SW480 (cell line): ENCODE results near the gene PER2.
A peak's percentile ranks its signal among the peaks of the same experiment; 100 is the strongest.

Source experiments
- DNase-seq: peaks from one replicate; pipeline ENCODE4 v3.0.0-alpha.2; 2016; ENCODE audit warnings: low spot score

Gene PER2

DNA sequence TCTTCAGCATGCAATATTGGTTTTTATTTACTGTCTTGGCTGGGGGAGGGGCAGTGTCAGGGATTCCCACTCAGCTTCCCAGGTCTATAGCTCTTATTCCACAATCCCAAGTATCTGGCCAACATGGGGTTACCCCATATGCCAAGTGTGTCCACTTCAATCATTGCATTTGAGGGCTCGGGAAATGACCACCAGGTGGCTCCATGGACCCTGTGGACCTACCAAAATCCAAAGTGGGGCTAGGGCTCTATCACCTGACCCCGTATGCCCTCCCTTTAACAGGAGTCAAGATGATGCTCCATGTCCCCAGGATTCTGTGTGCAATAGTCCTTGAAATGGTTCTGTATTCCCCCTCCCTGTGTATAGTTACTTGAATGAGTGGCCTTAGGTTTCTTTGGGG is 19.8 kb upstream of the PER2 start:
- no peak for DNase-seq

DNA sequence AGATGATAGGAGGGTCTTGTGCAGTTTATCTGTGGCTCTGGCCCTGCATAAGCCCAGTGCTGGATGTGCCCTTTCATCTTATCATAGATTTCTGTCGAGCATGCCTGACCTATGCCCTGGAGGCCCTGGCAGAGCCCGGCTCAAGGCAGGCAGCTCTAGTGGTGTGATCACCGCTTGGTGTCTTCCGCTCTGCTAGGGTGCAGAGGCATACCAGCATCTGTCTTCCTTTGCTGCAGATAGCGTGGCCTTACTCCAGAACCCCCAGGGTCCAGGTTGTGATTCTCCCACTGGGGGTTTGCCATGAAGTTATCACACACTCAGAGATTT is 18.2 kb upstream of the PER2 start:
- no peak for DNase-seq

DNA sequence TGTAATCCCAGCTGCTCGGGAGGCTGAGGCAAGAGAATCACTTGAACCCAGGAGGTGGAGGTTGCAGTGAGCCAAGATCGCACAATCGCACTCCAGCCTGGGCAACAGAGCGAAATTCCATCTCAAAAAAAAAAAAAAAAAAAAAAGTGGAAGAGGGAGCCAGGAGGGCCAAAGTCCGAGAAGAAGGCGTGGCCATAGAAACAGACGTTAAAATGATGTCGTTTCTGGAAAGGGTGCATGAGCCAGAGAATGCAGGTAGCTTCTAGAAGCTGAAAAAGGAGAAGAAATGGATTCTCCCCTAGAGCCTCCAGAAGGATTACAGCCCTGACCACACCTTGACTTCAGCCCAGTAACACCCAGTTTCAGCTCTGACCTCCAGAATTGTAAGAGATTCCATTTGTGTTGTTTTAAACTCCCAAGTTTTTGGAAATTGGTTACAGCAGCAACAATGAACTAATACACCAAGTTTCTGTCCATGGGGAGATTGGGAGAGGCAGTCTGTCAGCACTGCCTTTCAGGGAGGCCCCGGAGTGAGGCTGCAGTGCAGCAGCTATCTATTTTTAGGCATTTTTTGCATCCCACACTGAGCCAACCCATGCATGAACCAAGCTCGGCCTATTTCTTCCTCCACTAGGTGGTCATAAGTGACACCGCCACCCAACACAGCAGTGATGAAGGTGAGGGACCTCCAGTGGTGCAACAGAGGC is 17.7 kb upstream of the PER2 start:
- DNase-seq, result no peak

DNA sequence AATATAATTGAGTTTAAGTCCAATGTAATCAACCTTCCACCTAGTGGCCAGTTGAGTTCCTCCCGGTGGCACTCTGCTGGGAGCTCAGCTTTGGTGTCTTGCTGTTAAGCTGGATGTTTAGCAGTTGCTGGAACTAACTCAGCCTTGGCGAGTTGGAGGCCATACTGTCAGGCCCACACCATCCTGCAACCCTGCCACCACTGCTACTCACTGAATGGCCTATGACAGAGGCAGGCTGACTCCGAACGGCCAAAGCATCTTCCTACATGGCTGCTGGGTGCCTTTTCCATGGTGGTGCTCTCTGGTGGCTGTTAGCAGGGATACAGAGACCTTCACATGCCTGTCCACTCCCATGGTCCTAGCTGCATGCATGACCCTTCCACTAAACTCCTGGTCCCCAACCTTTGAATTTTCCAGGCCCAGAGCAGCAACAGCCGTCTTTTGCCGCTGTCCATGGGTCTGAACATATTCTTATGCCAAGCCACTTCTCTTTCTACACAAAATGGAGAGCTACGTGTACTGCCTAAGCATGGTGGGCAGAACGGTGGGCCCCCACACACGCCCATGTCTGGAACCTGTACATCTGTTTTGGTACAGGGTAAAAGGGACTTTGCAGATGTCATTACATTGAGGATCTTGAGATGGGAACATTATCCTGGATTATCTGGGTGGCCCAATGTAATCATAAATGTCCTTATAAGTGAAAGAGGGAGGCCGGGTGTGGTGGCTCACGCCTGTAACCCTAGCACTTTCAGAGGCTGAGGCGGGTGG is 16.9 kb upstream of the PER2 start:
- DNase-seq, result no peak

DNA sequence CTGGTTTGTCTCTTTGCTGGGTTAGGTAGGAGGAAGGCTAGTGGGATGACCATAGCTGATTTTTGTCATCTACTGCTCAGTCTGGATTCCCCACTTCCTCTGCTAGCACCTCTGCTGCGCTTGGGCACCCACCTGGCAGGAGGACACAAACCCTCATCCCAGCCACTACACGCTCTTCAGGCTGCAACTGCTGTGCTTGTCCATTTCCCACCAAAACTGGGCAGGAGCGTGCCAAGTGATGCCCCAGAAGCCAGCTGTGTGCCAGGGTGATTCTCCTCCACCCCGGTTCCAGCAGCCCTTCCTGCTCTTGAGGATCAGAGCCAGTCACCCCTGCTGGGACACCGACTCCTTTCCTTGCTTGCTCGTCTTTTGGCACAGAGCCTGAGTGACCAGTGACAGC is 15.7 kb upstream of the PER2 start:
- no peak for DNase-seq

DNA sequence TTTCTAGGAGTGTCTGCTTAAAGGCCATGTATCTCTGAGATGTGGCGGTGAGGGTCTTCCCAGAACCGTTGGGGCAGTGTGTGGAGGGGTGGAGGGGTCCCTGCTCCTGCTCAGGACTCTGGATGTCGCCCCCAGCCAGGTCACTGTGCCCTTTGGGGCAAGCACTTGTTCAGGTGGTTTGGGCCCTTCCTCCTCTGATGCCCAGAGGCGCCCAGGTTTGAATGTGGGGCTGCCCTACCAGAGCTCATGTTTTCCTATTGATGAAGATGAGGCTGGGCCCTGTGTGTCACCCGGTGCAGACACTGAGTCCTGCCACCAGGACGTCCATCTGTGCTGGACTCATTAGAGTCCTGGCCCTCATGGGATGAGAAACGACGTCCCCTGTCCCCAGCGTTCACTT is 14.3 kb upstream of the PER2 start:
- no peak for DNase-seq

DNA sequence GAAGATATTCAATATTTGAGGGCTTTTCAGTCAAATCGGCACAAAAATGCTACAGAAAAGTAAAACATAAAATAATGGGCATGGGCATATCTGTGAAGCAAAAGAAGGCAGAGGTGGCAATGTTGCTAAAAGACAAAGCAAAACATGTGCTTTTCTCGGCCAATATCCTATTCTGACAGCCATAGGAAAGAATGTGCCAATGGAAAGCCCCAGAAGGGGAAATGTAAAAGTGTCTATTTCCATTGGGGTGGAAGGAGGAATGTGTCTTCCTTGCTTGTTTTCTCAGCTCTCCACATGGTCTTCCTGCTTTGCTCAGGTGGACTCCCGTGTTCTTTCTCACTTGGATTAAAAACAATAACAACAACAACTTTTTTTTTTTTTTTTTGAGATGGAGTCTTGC is 13.7 kb upstream of the PER2 start:
- DNase-seq, result no peak

DNA sequence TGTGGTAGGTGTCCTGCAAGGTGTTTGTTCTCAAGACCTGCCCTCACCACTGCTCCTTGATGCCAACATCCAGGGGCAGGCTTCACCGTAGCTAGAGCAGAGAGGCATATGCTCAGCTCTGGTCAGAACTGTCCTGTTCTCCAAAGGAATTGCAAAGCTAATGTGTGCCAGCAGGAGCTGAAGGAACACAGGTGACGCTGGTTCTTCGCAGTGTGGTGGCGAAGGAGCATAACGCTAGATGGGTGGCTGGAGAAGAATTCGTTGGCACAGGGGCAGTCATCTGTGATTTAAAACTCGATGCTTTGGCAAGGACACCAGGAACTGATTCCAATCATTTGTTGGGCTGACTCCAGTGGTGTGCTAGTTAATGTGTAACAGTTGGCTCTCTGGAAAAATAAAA is 11.4 kb upstream of the PER2 start:
- no peak for DNase-seq

DNA sequence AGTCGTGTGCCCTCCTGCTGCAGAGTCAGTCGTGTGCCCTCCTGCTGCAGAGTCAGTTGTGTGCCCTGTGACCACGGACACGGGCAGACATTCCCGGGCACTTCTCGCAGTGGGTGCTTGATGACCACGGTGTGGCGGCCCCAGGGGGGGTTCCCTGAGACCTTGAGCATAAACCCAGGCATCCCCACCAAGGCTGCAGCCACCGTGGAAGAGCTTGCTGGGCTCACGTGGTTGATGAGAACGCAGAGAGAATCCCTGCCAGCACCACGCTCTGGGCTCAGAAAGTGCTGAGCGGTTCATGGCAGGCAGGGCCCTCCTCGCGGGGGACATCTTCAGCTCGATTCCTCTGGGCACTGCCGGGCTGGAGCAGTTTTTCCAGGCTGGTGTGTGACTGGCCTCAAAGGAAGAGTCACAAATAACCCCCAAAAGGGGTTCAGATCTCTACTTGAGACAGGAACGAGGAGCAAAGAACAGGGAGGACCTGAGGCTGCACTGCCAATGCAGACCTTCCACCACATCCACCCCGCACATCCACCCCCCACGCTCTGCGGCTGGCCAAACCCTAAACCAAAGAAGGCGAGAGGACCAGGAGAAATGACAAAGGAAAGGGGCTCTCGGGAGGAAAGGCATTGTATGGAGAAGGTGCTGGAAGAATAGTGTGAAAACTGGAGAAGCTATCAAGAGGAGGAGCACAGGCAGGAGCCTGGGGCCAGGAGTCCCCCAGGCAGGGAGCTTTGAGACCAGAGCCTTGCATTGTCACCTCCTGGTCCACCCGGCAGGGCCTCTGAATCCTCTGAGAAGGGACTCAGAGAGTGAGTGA is 8.4 kb upstream of the PER2 start:
- no peak for DNase-seq

DNA sequence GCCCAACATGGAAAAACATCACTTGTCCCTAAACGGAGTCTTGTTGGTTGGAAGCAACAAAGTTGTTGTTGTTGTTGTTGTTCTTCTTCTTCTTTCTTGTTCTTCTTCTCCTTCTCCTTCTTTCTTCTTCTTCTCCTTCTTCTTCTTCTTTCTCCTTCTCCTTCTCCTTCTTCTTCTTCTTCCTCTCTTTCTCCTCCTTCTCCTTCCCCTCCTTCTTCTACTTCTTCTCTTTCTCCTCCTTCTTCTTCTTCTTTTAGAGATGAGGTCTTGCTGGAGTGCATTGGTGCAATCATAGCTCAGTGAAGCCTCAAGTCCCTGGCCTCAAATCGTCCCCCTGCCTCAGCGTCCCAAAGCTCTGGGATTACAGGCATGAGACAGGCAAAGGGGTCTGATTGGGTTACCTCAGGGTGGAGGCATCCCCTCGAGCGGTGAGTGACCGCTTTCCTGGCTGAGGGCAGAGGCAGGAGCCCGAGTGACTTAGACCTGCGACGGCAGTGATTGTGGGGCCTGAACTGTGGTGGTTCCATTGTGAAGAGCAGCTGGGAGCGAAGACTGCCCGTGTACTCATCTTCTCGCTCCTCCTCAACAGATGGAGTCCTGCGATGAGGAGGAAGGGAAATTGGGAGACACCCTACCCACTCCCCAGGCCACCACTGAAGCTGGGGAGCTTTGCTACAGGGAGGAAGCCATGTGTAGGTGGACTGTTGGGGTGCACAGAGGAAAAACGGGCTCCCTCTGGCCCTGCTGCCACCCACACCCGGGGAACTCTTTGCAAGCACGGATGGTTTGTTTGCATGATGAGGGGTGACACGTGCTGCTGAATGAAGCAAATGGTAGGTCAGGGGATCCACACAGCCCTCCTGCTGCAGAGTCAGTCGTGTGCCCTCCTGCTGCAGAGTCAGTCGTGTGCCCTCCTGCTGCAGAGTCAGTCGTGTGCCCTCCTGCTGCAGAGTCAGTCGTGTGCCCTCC is 7.0 kb upstream of the PER2 start:
- DNase-seq, result no peak

DNA sequence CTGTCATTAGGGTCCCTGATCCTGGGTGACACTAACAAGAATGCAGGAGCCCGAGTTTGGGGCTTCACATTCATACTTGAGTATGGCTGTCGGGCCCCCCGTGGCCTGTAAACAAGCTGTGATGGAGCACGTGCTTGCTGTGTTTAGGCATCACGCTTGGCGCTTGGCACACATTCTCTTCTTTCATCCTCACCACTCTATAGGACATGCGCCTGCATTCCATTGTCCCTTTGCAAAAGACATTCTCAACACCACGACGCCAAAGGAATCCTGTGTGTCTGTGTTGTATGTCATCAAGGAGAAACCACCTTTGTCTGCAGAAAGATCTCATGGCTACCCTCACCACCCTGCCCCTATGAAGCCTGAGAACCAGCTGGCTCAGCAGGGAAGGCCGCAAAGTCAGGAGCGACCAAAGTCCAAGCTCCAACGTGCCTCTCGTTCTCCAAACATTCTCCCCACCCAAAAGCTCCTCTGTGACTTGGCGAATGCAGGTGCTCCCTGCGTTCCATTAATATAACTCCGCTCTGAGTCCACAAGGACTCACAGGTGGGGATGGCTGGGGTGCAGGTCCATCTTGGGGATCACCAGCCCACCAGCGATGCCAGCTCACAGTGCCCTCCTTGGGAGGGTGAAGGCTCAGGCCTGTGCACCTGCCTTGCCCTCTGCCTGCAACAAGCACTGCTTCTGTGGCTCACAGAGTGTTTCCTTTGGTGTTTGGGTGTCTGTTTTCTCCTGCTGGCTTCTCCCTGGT is 6.2 kb upstream of the PER2 start:
- peak; percentile 54 for DNase-seq

DNA sequence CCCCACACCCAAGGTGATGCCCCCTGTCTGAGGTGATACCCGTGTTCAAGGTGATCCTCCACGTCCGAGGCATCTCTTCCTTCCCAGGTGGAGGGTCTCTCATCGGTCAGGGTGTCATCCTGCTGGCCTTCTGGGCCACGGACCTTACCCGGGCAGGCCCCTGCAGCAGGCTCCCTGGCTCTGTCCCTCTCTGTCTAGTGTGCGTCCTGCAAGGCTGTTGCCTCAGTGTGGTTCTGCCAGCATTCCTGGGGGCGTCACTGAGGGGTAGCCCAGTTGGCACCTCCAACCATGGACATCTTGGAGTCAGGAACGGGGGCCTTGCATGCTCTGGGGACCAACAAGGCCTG is 5.6 kb upstream of the PER2 start:
- DNase-seq, result no peak

DNA sequence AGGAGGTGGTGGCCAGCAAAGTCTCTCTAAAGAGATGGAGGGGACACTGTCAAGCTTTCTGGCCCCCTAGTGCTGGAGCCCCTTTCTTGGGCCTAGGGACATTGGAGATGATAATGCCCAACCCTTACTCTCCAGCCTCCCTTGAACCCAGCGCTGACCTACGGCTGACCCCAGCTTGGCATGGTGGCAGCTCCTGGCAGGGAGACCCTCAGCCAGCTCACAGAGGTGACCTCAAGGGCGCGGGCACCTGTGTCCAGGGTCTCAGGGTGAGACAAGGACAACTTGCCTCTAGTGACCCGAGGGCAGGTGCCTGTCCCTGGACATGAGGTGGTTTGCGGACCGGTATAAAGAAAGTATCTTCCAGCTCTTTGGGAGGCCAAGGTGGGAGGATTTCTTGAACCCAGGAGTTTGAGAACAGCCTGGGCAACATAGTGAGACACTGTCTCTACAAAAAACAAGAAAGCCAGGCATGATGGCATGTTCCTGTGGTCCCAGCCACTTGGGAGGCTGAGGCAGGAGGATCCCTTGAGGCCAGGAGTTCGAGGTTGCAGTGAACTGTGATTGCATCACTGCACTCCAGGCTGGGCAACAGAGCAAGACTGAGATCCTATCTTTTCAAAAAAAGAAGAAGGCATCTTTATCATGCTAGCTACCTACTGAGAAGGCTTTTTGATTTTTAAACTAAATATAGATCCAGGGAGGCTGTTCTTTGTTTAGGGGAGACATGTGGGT is 3.3 kb upstream of the PER2 start:
- DNase-seq, result no peak

DNA sequence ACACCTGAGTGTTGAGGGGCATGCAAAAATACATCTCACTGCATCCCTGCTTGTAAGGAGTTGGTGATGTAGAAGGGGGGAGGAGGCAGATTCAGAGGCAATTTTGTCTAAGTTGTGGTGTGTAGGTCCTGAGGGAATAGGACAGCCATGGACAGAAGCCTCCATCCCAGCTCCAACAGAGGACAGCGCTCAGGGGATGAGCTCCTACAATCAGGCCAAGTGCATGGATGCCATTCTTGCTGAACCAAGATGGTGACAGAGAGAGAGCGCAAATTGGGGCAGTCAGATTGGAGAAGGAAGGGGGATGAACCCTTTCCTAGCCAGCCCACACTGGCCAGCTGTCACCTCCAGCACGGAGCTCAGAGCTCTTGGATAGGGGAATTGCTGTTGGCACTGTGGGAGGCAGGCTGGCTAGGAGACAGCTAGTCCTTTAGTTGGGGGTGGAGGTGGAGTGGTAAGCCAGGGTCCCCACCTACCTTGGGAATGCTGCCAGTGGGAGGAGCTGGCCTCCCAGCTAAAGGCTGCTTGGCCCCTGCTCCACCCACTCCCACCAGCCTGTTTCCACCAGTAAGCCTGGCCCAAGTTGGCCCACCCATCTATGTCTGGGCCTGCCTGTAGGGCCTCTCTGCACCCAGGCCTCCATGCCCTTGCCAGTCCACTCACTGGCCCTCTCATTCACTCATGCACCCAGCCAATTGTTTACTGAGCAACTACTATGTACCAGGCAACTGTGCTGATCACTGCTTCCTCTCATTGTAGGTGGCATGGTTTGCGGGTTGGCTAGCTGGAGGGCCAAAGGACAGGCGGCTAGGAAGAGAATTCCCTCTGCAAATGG is 2.5 kb upstream of the PER2 start:
- no peak for DNase-seq

DNA sequence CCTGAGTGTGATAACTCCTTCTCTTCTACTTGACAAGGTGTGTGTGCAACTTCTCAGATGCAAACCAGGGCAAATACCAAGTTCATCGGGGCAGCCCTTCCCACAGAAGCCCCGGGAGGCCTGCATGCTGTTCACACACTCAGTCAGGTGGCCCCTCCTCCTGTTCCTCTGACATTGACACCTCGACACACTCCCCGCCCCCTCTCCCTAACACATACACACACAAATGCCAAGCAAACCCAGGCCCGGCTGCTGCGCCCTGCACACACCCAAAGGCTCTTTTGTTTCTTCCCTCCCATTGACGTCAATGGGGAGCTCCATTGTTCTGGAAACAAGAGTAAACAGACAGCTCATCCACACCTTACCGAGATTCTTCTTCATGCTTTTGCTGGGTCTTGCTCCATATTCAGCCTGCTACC is 1.7 kb upstream of the PER2 start:
- DNase-seq, result peak; percentile 94

DNA sequence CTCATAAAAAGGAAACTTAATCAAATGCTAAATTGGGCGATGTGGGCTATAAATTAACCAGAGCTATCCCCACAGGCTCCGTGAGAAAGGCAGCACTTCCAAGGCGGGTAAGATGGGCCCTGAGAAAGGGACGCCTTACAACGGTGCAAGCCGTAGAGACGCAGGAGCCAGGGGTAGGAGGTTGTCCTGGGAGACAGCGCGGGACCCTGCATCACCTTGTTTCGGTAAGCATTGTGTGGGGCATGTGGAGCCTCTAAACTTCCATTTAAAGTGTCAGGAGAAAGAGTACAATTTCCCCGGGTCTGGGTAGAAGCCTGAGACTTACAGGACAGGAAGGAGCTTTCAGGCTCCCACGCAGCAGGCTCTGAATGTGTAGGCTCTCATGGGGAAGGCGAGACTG is 1.2 kb upstream of the PER2 start:
- DNase-seq, result no peak

DNA sequence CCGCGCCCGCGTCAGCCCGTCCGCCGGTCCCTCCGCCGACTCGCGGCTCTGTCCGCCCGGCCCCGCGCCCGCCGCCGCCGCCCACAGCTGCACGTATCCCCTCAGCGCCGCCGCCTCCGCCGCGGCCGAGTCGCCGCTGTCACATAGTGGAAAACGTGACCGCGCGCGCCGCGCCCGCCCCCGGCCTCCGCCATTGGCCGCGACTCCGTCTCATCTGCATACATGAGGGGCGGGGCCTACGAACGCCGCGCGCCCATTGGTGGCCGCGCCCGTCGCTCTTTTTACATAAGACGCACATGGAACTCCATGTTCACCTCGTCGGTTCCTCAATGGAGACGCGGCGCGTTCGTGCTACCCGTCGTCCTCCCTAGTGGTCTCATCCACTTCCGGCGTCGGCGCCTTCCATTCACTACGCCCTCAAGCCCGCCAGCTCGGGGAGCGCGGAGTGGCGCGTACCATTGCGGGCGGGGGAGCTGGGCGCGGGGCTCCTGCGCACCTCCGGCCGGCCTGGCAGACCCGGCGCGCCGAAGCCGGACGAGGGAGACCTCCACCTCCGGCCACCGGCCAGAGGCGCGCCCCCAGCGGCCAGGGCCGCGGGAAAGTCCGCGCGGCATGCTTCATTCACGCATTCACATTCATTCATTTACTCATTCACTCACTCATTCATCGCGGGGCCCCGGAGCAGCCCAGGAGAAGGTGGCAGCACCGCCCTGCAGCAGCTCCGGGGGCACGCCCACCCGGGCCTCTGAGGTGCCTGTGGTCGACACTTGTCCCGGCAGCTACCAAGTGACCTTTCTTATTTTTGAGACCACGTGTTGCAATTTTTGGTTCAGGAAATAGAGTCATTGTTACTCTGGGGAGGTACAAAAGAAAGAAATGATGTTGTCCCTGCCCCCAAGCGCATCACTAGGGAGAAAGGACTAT is 502 bp upstream of the PER2 start:
- DNase-seq, result peak; percentile 97

DNA sequence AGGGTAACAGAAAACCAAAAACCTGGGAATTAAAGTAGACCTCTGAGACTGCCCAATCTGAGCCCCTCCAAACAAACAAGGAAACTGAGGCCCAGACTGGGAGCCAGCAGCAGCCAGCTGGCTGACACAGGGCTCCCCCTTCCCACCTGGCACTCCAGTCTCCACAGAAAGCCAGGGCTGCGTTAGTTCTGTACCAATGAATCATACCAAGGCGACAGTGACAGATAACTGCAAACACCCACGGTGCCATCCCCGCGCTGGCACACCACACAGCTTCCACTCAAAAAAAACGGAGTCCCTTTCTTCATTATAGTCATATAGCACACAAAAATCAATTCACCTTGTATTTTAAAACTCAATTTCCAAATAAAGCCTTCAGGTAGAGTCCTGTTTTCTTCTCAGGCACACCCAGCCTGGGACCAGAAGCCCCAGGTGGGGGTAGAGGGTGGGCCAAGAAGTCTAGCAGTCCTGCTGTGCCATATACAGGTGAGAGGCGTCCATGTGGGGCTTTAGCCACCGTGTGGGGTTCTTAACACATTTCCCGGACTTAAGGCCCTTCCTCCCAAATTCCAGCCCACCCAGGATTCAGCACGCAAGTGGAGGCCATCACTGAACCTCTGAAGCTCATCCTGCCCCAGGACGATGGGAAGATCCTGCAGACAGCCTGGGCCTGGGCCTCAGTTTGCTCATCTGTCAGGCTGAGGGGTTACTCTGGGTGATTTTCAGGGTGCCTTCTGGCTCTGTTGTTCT is 1.2 kb downstream of the PER2 start:
- no peak for DNase-seq
